Right renal pelvis (tissue), 4 donors: Measurements from ENCODE around the gene TRMT13. TPM values are rescaled to one million over a fixed set of nuclear protein-coding genes. Genes with fewer than 3 reads are reported as not detected.
A peak's percentile ranks its signal among the peaks of the same experiment; 100 is the strongest.

Experiments
- DNase-seq, 4 donors: peaks; one replicate each; pipeline ENCODE4 v3.0.0-alpha.2; 2013; ENCODE audit warnings: low read depth in 4 of 4, low spot score in 3 of 4, missing footprints in 1 of 4
- polyA plus RNA-seq, 4 donors: library from polyadenylated mRNA; unstranded; fragments of 120-200 nt; gene quantifications; one replicate each; pipeline ENCODE4 v1.2.1, GENCODE V29; 2013; ENCODE audit not compliant: insufficient read length in 4 of 4

The TRMT13 gene
- polyA plus RNA-seq: 10 to 100 TPM; 28.6 to 39.2 (median 34.6) TPM

GRCh38 chr1:100132566-100133477 lies at the start of gene TRMT13, which contains the start of gene SASS6:
Gene TRMT13, plus strand, starts transcription at chr1:100133163. Its CDS starts 6 bp downstream, at chr1:100133169.
Gene SASS6, minus strand, starts transcription at chr1:100132930. Its CDS starts 116 bp downstream, at chr1:100132814.
- peak; percentile 89 to 98 (median 97) for DNase-seq

- no peak for DNase-seq
Observed at GRCh38 chr1:100087396-100087795, 45.6 kb upstream of the TRMT13 start.

GRCh38 chr1:100089082-100089481 lies 43.9 kb upstream of the TRMT13 start:
- no peak for DNase-seq

- DNase-seq: no peak
Observed at GRCh38 chr1:100090471-100090870, 42.5 kb upstream of the TRMT13 start.

- no peak for DNase-seq
Observed at GRCh38 chr1:100100202-100100601, 32.8 kb upstream of the TRMT13 start.

GRCh38 chr1:100101564-100101963 lies 31.4 kb upstream of the TRMT13 start:
- DNase-seq: no peak

GRCh38 chr1:100107696-100108095 lies 25.3 kb upstream of the TRMT13 start:
- DNase-seq: no peak

- DNase-seq: no peak
Observed at GRCh38 chr1:100109554-100110066, 23.4 kb upstream of the TRMT13 start.

- DNase-seq: no peak
Observed at GRCh38 chr1:100115524-100115923, 17.4 kb upstream of the TRMT13 start.

GRCh38 chr1:100122177-100122576 lies 10.8 kb upstream of the TRMT13 start:
- DNase-seq: no peak

GRCh38 chr1:100127226-100127625 lies 5.7 kb upstream of the TRMT13 start:
- DNase-seq: no peak

GRCh38 chr1:100130552-100131077 lies 2.3 kb upstream of the TRMT13 start:
- DNase-seq: no peak

GRCh38 chr1:100131623-100132022 lies 1.3 kb upstream of the TRMT13 start:
- no peak for DNase-seq

GRCh38 chr1:100134872-100135271 lies 1.9 kb downstream of the TRMT13 start:
- DNase-seq: no peak

- no peak for DNase-seq
Observed at GRCh38 chr1:100137602-100138001, 4.6 kb downstream of the TRMT13 start.

- DNase-seq: no peak
Observed at GRCh38 chr1:100141192-100141591, 8.2 kb downstream of the TRMT13 start.

GRCh38 chr1:100142343-100142742 lies 9.4 kb downstream of the TRMT13 start:
- DNase-seq: no peak

GRCh38 chr1:100145116-100145515 lies 12.2 kb downstream of the TRMT13 start:
- no peak for DNase-seq

GRCh38 chr1:100146958-100147357 lies 14.0 kb downstream of the TRMT13 start:
- DNase-seq: no peak

- DNase-seq: no peak
Observed at GRCh38 chr1:100147875-100148274, 14.9 kb downstream of the TRMT13 start.

- no peak for DNase-seq
Observed at GRCh38 chr1:100151679-100152078, 18.7 kb downstream of the TRMT13 start.

- DNase-seq: no peak
Observed at GRCh38 chr1:100152271-100152670, 19.3 kb downstream of the TRMT13 start.
